Measurements from ENCODE around the gene RFX7. TPM values are rescaled to one million over a fixed set of nuclear protein-coding genes. Genes with fewer than 3 reads are reported as not detected.
"Not testable (repeated sequence)": the region's sequence is repeated elsewhere in the genome, so short reads cannot be mapped to it uniquely, and the experiment has no call there.

Gene RFX7
- total RNA-seq, 1 donor from 2014 or later, result 17.2 TPM

GRCh38 chr15:56205061-56205876, 38.4 kb downstream of the RFX7 start:
- TF ChIP-seq CTCF (IDR thresholded peaks at IDR 0.05), result no peak
- H3K27ac ChIP-seq, result no peak overlapping the region
- intact Hi-C loops (cut with DNase I), result no loop called here
- ATAC-seq (no peak), DNase-seq (no peak)
- peaks cover 15% of the 10 kb centered on the region for H3K4me1 ChIP-seq
- H3K36me3 ChIP-seq, result no peaks in the 10 kb centered on the region
- no peak overlapping the region for H3K4me3 ChIP-seq
- no peaks in the 10 kb centered on the region for H3K9me3 ChIP-seq
- no peaks in the 10 kb centered on the region for H3K27me3 ChIP-seq (ENCODE audit: low read depth)

- H3K9me3 ChIP-seq; H3K4me3 ChIP-seq; DNase-seq; H3K27ac ChIP-seq; H3K36me3 ChIP-seq; intact Hi-C loops (cut with DNase I); H3K27me3 ChIP-seq (ENCODE audit: low read depth); ATAC-seq: not testable (repeated sequence)
- peaks cover 15% of the 10 kb centered on the region for H3K4me1 ChIP-seq
Measured at GRCh38 chr15:56203312-56203922, 40.3 kb downstream of the RFX7 start.

GRCh38 chr15:56202701-56203100, 41.0 kb downstream of the RFX7 start:
- intact Hi-C loops (cut with DNase I), result no loop called here
- H3K4me1 ChIP-seq, result peaks cover 12% of the 10 kb centered on the region
- no peak for TF ChIP-seq CTCF (IDR thresholded peaks at IDR 0.05)
- DNase-seq (no peak), ATAC-seq (no peak)
- H3K27me3 ChIP-seq (ENCODE audit: low read depth), result no peaks in the 10 kb centered on the region
- H3K9me3 ChIP-seq, result no peaks in the 10 kb centered on the region
- no peak overlapping the region for H3K4me3 ChIP-seq
- H3K27ac ChIP-seq, result no peak overlapping the region
- H3K36me3 ChIP-seq, result no peaks in the 10 kb centered on the region

- intact Hi-C loops (cut with DNase I), result no loop called here
- no peak for ATAC-seq
- Histone ChIP-seq H3K4me1 (no peaks in the 10 kb centered on the region), H3K36me3 (no peaks in the 10 kb centered on the region), H3K9me3 (no peaks in the 10 kb centered on the region), H3K27me3 (ENCODE audit: low read depth) (no peaks in the 10 kb centered on the region), H3K27ac (no peak overlapping the region), H3K4me3 (no peak overlapping the region)
- DNase-seq, result no peak
- TF ChIP-seq CTCF (IDR thresholded peaks at IDR 0.05), result no peak
Measured at GRCh38 chr15:56199038-56199437, 44.6 kb downstream of the RFX7 start.

GRCh38 chr15:56194035-56194434, 49.6 kb downstream of the RFX7 start:
- H3K27me3 ChIP-seq (ENCODE audit: low read depth), result no peaks in the 10 kb centered on the region
- no peaks in the 10 kb centered on the region for H3K36me3 ChIP-seq
- H3K27ac ChIP-seq, result no peak overlapping the region
- DNase-seq (no peak), ATAC-seq (no peak)
- H3K9me3 ChIP-seq, result no peaks in the 10 kb centered on the region
- H3K4me3 ChIP-seq, result no peak overlapping the region
- H3K4me1 ChIP-seq, result no peaks in the 10 kb centered on the region
- no peak for TF ChIP-seq CTCF (IDR thresholded peaks at IDR 0.05)
- intact Hi-C loops (cut with DNase I), result no loop called here

Data from lower lobe of right lung (tissue), 2 donors.